HepG2 (cell line): Measurements from ENCODE around the gene ATXN2. TPM values are rescaled to one million over a fixed set of nuclear protein-coding genes. Genes with fewer than 3 reads are reported as not detected.

Source experiments
- ATAC-seq: fragments of 200-7000 bp; cut with Tn5 transposase; 3 replicates; pipeline ENCODE4 v1.9.1; 2020; ENCODE audit warnings: mild to moderate bottlenecking, moderate library complexity
- BruUV-seq: library from RNA; stranded (reverse); fragments of 400-500 nt; replicated peaks from 2 replicates; lab custom pipeline; 2021; lab: Mats Ljungman, UMichigan
- CTCF ChIA-PET: fragments of 300-600 bp; formaldehyde crosslinking; extraction: SDS; loops from one replicate; lab custom pipeline; 2021; ENCODE audit warnings: low total read pairs, inconsistent platforms, low intra/inter-chr PET ratio; lab: Yijun Ruan, JAX
- POLR2A ChIA-PET: fragments of 350-600 bp; sonication (Branson Sonifier 250); formaldehyde crosslinking; loops from one replicate; lab custom pipeline; 2020; ENCODE audit warnings: antibody characterized with exemption, inconsistent platforms; lab: Yijun Ruan, JAX
- DNase-seq: peaks from one replicate; pipeline ENCODE4 v3.0.0-alpha.2; 2015; ENCODE audit warnings: low spot score
- FAIRE-seq: peaks from 3 replicates; lab custom pipeline; 2011; peaks lifted over from hg19 to GRCh38; lab: Jason Lieb, UNC
- H2AFZ ChIP-seq: one replicate; pipeline ENCODE4 v1.6.1; 2011; ENCODE audit warnings: low read length, inconsistent platforms
- H3K27ac ChIP-seq: fragments of 300-600 bp; 3 replicates; pipeline ENCODE4 v1.8.0; 2011; ENCODE audit warnings: mixed run types, mild to moderate bottlenecking, mixed read lengths, low read length, inconsistent platforms; ENCODE audit not compliant: insufficient read depth; ENCODE audit errors: extremely low read length
- H3K27me3 ChIP-seq, 2 experiments: fragments of 200-600 bp in 1 of 2; 2 replicates in 1 of 2; 3 replicates in 1 of 2; pipeline versions ENCODE4 v1.6.0 to v1.8.0; 2011; ENCODE audit warnings: low read length in 2 of 2, mild to moderate bottlenecking in 2 of 2, moderate library complexity in 2 of 2, inconsistent platforms in 1 of 2; ENCODE audit not compliant: insufficient read depth in 2 of 2, control insufficient read depth in 1 of 2
- H3K36me3 ChIP-seq, 2 experiments: fragments of 200-600 bp in 1 of 2; replicated peaks in 1 of 2; 2 replicates in 1 of 2; 3 replicates in 1 of 2; pipeline versions ENCODE4 v1.5.1 to v1.8.0; 2011; ENCODE audit warnings: low read length in 2 of 2, inconsistent platforms in 1 of 2; ENCODE audit not compliant: insufficient read depth in 2 of 2, control insufficient read depth in 1 of 2
- H3K4me1 ChIP-seq: 2 replicates; pipeline ENCODE4 v1.5.1; 2012; ENCODE audit warnings: low read length, inconsistent platforms; ENCODE audit not compliant: insufficient read depth
- H3K4me2 ChIP-seq: 2 replicates; pipeline ENCODE4 v1.6.0; 2011; ENCODE audit warnings: low read depth, low read length, inconsistent platforms
- H3K4me3 ChIP-seq, 3 experiments: fragments of 200-600 bp in 1 of 3; sonication (generic), shearing (Covaris generic) in 1 of 3; replicated peaks in 1 of 3; 2 replicates each; pipeline ENCODE4 v1.5.1; 2011 to 2016; ENCODE audit warnings: low read length in 3 of 3, inconsistent platforms in 2 of 3, low read depth in 2 of 3, mild to moderate bottlenecking in 2 of 3, control low read depth in 1 of 3, mixed read lengths in 1 of 3; ENCODE audit not compliant: insufficient read depth in 1 of 3
- H3K79me2 ChIP-seq: one replicate; pipeline ENCODE4 v1.6.1; 2011; ENCODE audit warnings: low read length, inconsistent platforms; ENCODE audit not compliant: insufficient read depth
- H3K9ac ChIP-seq: 2 replicates; pipeline ENCODE4 v1.6.0; 2011; ENCODE audit warnings: mild to moderate bottlenecking, low read depth, low read length, inconsistent platforms; ENCODE audit not compliant: insufficient read depth
- H3K9me3 ChIP-seq: 2 replicates; pipeline ENCODE4 v1.5.1; 2012; ENCODE audit warnings: mild to moderate bottlenecking, low read length
- H4K20me1 ChIP-seq: 2 replicates; pipeline ENCODE4 v1.6.0; 2011; ENCODE audit warnings: inconsistent platforms, mild to moderate bottlenecking, low read length, moderate library complexity; ENCODE audit not compliant: insufficient read depth
- FOXO1 ChIP-seq: sonication (generic); formaldehyde crosslinking; IDR thresholded peaks from 2 replicates; pipeline ENCODE4 v1.4.0; 2020; ENCODE audit warnings: missing genetic modification reagents
- NRL ChIP-seq: sonication (generic); formaldehyde crosslinking; IDR thresholded peaks from 2 replicates; pipeline ENCODE4 v1.5.0; 2020; ENCODE audit warnings: missing genetic modification reagents, mild to moderate bottlenecking, moderate library complexity, borderline replicate concordance
- POLR2G ChIP-seq: fragments of 200-400 bp; formaldehyde crosslinking; IDR thresholded peaks from 2 replicates; pipeline ENCODE4 v1.6.1; 2018; ENCODE audit warnings: mild to moderate bottlenecking, low read depth, low read length, moderate library complexity
- REPIN1 ChIP-seq: sonication (generic); formaldehyde crosslinking; IDR thresholded peaks from 2 replicates; pipeline ENCODE4 v1.8.0; 2022; ENCODE audit warnings: missing genetic modification reagents, low read depth, mild to moderate bottlenecking, borderline replicate concordance
- RXRA ChIP-seq: sonication (generic); formaldehyde crosslinking; IDR thresholded peaks from 2 replicates; pipeline ENCODE4 v1.5.1; 2020; ENCODE audit warnings: missing genetic modification reagents
- ZNF160 ChIP-seq: sonication (generic); formaldehyde crosslinking; IDR thresholded peaks from 2 replicates; pipeline ENCODE4 v1.8.0; 2022; ENCODE audit warnings: mild to moderate bottlenecking, inconsistent platforms, missing genetic modification reagents
- ZNF781 ChIP-seq: sonication (generic); formaldehyde crosslinking; IDR thresholded peaks from 2 replicates; pipeline ENCODE4 v1.5.1; 2020; ENCODE audit warnings: borderline replicate concordance, mild to moderate bottlenecking, missing genetic modification reagents; ENCODE audit errors: not compliant biosample characterization
- WGBS: methylation state at CpG from one replicate; pipeline ENCODE4 v1.1.6; 2017; ENCODE audit warnings: low lambda C conversion rate; 5-methylcytosine and 5-hydroxymethylcytosine counted together
- in situ Hi-C: cut with HindIII; loops from 2 replicates; pipeline ENCODE4 v1.10.0; 2017; ENCODE audit warnings: low pct_unique_long_range_greater_than_20kb; ENCODE audit not compliant: extremely low pct_ligation_motif_present
- intact Hi-C: fragments of 100-400 bp; cut with micrococcal nuclease; formaldehyde crosslinking; loops from one replicate; pipeline ENCODE4 v1.10.0; 2022; ENCODE audit not compliant: unreplicated experiment
- polyA plus RNA-seq, 8 experiments: library from polyadenylated mRNA; depleted of rRNA in 3 of 8; stranded (reverse) in 7 of 8; unstranded in 1 of 8; fragments of >200 nt; fragmentation: Illumina TruSeq in 4 of 8; extraction: Trizol in 4 of 8; gene quantifications; 2 replicates each; pipeline versions ENCODE4 v1.2.1 to v1.2.3, GENCODE V29; 2011 to 2016; ENCODE audit warnings: low read depth in 4 of 8, missing spikeins in 1 of 8, mixed read lengths in 1 of 8; ENCODE audit not compliant: insufficient read depth in 1 of 8
- total RNA-seq, 5 experiments: library from RNA; depleted of rRNA; stranded (reverse); fragments of >200 nt; fragmentation: Illumina TruSeq; extraction: Trizol; gene quantifications; 2 replicates each; pipeline ENCODE4 v1.2.3, GENCODE V29; 2016; ENCODE audit warnings: low read depth in 1 of 5
- TF ChIP-seq, protein P1 (sequence below): sonication (generic); formaldehyde crosslinking; IDR thresholded peaks from 2 replicates; pipeline ENCODE4 v1.4.0; 2020; ENCODE audit warnings: missing genetic modification reagents, borderline replicate concordance
- TF ChIP-seq, protein P2 (sequence below): sonication (generic); formaldehyde crosslinking; IDR thresholded peaks from 2 replicates; pipeline ENCODE4 v1.9.0; 2021; ENCODE audit warnings: missing genetic modification reagents, borderline replicate concordance
- TF ChIP-seq, protein P3 (sequence below): sonication (generic); formaldehyde crosslinking; IDR thresholded peaks from one replicate; pipeline ENCODE4 v1.5.1; 2020; ENCODE audit warnings: mild to moderate bottlenecking, missing genetic modification reagents; ENCODE audit errors: not compliant biosample characterization

Gene ATXN2
- total and polyA plus RNA-seq, 2 of the 13 experiments (the other 11 are each of a cell fraction or from before 2014, with no cell fraction given): 18.1 to 27.1 TPM

DNA sequence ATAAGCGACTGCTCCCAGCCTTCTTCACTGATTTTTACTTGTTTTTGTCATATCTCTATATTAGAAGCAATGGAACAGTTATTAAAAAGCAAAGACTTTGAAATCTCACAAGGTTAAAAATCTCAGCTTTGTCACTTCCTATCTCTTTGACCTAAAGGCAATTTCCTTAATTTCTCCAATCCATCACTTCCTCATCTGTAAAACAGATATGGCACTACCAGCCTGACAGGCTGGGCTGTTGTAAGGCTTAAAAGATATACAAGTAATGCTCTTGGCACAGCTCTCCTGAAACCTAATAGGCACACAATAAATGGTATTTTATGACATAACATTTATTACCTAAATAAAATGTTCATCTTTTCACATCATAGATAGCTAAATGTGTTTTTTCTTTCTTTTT, 25.6 kb downstream of the ATXN2 start:
- H4K20me1 ChIP-seq: peaks cover 15% of the 10 kb centered on the region
- H2AFZ ChIP-seq: no peak overlapping the region
- H3K27me3 ChIP-seq: no peaks in the 10 kb centered on the region
- 100% methylated on average over 1 of the region's 1 CpG for WGBS
- DNase-seq (no peak), FAIRE-seq (no peak), ATAC-seq (no peak)
- H3K4me2 ChIP-seq: no peak overlapping the region
- no TSS peak for BruUV-seq
- H3K36me3 ChIP-seq: peaks cover 0 to 3% of the 10 kb centered on the region in 2 experiments; a peak in 1 of 5 replicates
- H3K9me3 ChIP-seq: no peaks in the 10 kb centered on the region
- no peak overlapping the region for H3K4me3 ChIP-seq
- in situ Hi-C loops (no loop called here), intact Hi-C loops (no loop called here)
- H3K27ac ChIP-seq: no peak overlapping the region
- no peak overlapping the region for H3K9ac ChIP-seq
- CTCF ChIA-PET: no interaction called here
- peaks cover 12% of the 10 kb centered on the region for H3K4me1 ChIP-seq
- POLR2A ChIA-PET: interaction anchor here (0.5 kb wide), 1 partner anchor 32 kb away, joined by 3 read pairs; no protein-coding TSS in a partner anchor
- H3K79me2 ChIP-seq: peaks cover 79% of the 10 kb centered on the region
- TF ChIP-seq, protein P1, sequence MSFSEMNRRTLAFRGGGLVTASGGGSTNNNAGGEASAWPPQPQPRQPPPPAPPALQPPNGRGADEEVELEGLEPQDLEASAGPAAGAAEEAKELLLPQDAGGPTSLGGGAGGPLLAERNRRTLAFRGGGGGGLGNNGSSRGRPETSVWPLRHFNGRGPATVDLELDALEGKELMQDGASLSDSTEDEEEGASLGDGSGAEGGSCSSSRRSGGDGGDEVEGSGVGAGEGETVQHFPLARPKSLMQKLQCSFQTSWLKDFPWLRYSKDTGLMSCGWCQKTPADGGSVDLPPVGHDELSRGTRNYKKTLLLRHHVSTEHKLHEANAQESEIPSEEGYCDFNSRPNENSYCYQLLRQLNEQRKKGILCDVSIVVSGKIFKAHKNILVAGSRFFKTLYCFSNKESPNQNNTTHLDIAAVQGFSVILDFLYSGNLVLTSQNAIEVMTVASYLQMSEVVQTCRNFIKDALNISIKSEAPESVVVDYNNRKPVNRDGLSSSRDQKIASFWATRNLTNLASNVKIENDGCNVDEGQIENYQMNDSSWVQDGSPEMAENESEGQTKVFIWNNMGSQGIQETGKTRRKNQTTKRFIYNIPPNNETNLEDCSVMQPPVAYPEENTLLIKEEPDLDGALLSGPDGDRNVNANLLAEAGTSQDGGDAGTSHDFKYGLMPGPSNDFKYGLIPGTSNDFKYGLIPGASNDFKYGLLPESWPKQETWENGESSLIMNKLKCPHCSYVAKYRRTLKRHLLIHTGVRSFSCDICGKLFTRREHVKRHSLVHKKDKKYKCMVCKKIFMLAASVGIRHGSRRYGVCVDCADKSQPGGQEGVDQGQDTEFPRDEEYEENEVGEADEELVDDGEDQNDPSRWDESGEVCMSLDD (CRISPR knock-in tag): no peak
- no peak for TF ChIP-seq ZNF781
- no peak for TF ChIP-seq REPIN1 (CRISPR knock-in tag)
- TF ChIP-seq, protein P2, sequence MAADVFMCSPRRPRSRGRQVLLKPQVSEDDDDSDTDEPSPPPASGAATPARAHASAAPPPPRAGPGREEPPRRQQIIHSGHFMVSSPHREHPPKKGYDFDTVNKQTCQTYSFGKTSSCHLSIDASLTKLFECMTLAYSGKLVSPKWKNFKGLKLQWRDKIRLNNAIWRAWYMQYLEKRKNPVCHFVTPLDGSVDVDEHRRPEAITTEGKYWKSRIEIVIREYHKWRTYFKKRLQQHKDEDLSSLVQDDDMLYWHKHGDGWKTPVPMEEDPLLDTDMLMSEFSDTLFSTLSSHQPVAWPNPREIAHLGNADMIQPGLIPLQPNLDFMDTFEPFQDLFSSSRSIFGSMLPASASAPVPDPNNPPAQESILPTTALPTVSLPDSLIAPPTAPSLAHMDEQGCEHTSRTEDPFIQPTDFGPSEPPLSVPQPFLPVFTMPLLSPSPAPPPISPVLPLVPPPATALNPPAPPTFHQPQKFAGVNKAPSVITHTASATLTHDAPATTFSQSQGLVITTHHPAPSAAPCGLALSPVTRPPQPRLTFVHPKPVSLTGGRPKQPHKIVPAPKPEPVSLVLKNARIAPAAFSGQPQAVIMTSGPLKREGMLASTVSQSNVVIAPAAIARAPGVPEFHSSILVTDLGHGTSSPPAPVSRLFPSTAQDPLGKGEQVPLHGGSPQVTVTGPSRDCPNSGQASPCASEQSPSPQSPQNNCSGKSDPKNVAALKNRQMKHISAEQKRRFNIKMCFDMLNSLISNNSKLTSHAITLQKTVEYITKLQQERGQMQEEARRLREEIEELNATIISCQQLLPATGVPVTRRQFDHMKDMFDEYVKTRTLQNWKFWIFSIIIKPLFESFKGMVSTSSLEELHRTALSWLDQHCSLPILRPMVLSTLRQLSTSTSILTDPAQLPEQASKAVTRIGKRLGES (CRISPR knock-in tag): no peak
- no peak for TF ChIP-seq FOXO1
- no peak for TF ChIP-seq RXRA (CRISPR knock-in tag)
- no peak for TF ChIP-seq NRL (CRISPR knock-in tag)
- TF ChIP-seq, protein P3, sequence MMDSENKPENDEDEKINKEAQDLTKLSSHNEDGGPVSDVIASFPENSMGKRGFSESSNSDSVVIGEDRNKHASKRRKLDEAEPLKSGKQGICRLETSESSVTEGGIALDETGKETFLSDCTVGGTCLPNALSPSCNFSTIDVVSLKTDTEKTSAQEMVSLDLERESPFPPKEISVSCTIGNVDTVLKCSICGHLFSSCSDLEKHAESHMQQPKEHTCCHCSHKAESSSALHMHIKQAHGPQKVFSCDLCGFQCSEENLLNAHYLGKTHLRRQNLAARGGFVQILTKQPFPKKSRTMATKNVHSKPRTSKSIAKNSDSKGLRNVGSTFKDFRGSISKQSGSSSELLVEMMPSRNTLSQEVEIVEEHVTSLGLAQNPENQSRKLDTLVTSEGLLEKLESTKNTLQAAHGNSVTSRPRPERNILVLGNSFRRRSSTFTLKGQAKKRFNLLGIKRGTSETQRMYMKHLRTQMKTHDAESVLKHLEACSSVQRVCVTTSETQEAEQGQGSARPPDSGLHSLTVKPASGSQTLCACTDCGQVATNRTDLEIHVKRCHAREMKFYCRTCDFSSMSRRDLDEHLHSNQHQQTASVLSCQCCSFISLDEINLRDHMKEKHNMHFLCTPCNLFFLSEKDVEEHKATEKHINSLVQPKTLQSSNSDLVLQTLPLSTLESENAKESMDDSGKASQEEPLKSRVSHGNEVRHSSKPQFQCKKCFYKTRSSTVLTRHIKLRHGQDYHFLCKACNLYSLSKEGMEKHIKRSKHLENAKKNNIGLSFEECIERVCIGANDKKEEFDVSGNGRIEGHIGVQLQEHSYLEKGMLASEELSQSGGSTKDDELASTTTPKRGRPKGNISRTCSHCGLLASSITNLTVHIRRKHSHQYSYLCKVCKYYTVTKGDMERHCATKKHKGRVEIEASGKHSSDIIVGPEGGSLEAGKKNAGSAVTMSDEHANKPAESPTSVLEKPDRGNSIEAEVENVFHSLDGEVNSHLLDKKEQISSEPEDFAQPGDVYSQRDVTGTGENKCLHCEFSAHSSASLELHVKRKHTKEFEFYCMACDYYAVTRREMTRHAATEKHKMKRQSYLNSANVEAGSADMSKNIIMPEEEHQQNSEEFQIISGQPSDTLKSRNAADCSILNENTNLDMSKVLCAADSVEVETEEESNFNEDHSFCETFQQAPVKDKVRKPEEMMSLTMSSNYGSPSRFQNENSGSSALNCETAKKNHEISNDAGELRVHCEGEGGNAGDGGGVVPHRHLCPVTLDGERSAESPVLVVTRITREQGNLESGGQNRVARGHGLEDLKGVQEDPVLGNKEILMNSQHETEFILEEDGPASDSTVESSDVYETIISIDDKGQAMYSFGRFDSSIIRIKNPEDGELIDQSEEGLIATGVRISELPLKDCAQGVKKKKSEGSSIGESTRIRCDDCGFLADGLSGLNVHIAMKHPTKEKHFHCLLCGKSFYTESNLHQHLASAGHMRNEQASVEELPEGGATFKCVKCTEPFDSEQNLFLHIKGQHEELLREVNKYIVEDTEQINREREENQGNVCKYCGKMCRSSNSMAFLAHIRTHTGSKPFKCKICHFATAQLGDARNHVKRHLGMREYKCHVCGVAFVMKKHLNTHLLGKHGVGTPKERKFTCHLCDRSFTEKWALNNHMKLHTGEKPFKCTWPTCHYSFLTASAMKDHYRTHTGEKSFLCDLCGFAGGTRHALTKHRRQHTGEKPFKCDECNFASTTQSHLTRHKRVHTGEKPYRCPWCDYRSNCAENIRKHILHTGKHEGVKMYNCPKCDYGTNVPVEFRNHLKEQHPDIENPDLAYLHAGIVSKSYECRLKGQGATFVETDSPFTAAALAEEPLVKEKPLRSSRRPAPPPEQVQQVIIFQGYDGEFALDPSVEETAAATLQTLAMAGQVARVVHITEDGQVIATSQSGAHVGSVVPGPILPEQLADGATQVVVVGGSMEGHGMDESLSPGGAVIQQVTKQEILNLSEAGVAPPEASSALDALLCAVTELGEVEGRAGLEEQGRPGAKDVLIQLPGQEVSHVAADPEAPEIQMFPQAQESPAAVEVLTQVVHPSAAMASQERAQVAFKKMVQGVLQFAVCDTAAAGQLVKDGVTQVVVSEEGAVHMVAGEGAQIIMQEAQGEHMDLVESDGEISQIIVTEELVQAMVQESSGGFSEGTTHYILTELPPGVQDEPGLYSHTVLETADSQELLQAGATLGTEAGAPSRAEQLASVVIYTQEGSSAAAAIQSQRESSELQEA (CRISPR knock-in tag): no peak
- TF ChIP-seq ZNF160 (CRISPR knock-in tag): no peak
- TF ChIP-seq POLR2G: no peak
